Esophagus squamous epithelium (tissue), 5 donors: Measurements from ENCODE around the gene OR2L13. TPM values are rescaled to one million over a fixed set of nuclear protein-coding genes. Genes with fewer than 3 reads are reported as not detected.

Source experiments
- DNase-seq: peaks from one replicate; lab custom pipeline; 2025; lab: John Stamatoyannopoulos, UW
- H3K27ac ChIP-seq, 4 donors: fragments of 200-600 bp; sonication (generic); one replicate each; pipeline ENCODE4 v1.5.1; 2016 to 2019; ENCODE audit warnings: mild to moderate bottlenecking in 1 of 4
- H3K27me3 ChIP-seq, 4 donors: fragments of 200-600 bp; sonication (generic); 1 replicate in 3 of 4; 2 replicates in 1 of 4; pipeline versions ENCODE4 v1.5.1 to v1.6.0; 2017 to 2021; ENCODE audit warnings: antibody characterized with exemption in 1 of 4
- H3K36me3 ChIP-seq, 3 donors: fragments of 200-600 bp; sonication (generic); one replicate each; pipeline ENCODE4 v1.5.1; 2016 to 2019
- H3K4me1 ChIP-seq, 3 donors: fragments of 200-600 bp; sonication (generic); one replicate each; pipeline ENCODE4 v1.5.1; 2017 to 2019
- H3K4me3 ChIP-seq, 4 donors: fragments of 200-600 bp; sonication (generic); 1 replicate in 3 of 4; 2 replicates in 1 of 4; pipeline ENCODE4 v1.5.1; 2016 to 2019; ENCODE audit warnings: mild to moderate bottlenecking in 2 of 4, moderate library complexity in 1 of 4
- H3K9me3 ChIP-seq, 3 donors: fragments of 200-600 bp; sonication (generic); one replicate each; pipeline ENCODE4 v1.5.1; 2016 to 2019
- POLR2A ChIP-seq, 4 donors: fragments of 450-650 bp; IDR thresholded peaks; one replicate each; pipeline ENCODE4 v1.6.1; 2017; ENCODE audit warnings: antibody characterized with exemption in 4 of 4, mild to moderate bottlenecking in 4 of 4, moderate library complexity in 3 of 4
- WGBS, 2 donors: methylation state at CpG; one replicate each; pipeline ENCODE4 v1.1.5; 2018; 5-methylcytosine and 5-hydroxymethylcytosine counted together
- intact Hi-C: fragments of 100-400 bp; cut with DNase I; formaldehyde crosslinking; loops from one replicate; pipeline ENCODE4 v1.15.0; 2022
- total RNA-seq, 4 donors: library from RNA; depleted of rRNA; stranded (reverse); fragments of >200 nt; gene quantifications; one replicate each; pipeline ENCODE4 v1.1.0, GENCODE V29; 2016
- TF ChIP-seq, protein P1 (sequence below), 6 experiments: fragments of 450-650 bp in 4 of 6; fragments of 200-600 bp in 2 of 6; sonication (generic) in 2 of 6; IDR thresholded peaks; one replicate each; pipeline ENCODE4 v1.5.1; 2016 to 2019; ENCODE audit warnings: antibody characterized with exemption in 6 of 6, mild to moderate bottlenecking in 4 of 6, moderate library complexity in 4 of 6
- donor health status: DM: yes; HTN: yes; CAD: no.

Gene OR2L13
- total RNA-seq, 4 donors from 2014 or later = not detected

DNA sequence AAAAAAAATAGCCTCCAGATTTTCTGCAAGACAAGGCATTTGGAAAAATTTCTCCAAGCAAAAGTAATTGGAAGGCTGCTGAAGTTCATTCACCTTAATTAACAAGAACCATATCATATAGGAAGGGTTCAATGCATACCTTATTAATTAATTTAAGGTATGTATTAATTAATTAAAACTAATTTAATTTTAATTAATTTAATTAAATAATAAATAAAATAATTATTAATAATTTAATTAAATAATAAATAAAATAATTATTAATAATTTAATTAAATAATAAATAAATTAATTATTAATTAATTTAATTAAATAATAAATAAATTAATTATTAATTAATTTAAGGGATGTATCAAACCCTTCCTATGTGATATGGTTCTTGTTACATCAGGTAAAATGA lies 7.9 kb downstream of the OR2L13 start:
- Histone ChIP-seq H3K27me3 (no peaks in the 10 kb centered on the region), H3K9me3 (no peaks in the 10 kb centered on the region), H3K4me3 (no peak overlapping the region), H3K36me3 (no peaks in the 10 kb centered on the region), H3K4me1 (no peaks in the 10 kb centered on the region), H3K27ac (no peak overlapping the region)
- DNase-seq = no peak
- no peak for TF ChIP-seq POLR2A (IDR thresholded peaks at IDR 0.05)
- TF ChIP-seq, protein P1, sequence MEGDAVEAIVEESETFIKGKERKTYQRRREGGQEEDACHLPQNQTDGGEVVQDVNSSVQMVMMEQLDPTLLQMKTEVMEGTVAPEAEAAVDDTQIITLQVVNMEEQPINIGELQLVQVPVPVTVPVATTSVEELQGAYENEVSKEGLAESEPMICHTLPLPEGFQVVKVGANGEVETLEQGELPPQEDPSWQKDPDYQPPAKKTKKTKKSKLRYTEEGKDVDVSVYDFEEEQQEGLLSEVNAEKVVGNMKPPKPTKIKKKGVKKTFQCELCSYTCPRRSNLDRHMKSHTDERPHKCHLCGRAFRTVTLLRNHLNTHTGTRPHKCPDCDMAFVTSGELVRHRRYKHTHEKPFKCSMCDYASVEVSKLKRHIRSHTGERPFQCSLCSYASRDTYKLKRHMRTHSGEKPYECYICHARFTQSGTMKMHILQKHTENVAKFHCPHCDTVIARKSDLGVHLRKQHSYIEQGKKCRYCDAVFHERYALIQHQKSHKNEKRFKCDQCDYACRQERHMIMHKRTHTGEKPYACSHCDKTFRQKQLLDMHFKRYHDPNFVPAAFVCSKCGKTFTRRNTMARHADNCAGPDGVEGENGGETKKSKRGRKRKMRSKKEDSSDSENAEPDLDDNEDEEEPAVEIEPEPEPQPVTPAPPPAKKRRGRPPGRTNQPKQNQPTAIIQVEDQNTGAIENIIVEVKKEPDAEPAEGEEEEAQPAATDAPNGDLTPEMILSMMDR (IDR thresholded peaks at IDR 0.05) = no peak
- intact Hi-C loops = no loop called here

DNA sequence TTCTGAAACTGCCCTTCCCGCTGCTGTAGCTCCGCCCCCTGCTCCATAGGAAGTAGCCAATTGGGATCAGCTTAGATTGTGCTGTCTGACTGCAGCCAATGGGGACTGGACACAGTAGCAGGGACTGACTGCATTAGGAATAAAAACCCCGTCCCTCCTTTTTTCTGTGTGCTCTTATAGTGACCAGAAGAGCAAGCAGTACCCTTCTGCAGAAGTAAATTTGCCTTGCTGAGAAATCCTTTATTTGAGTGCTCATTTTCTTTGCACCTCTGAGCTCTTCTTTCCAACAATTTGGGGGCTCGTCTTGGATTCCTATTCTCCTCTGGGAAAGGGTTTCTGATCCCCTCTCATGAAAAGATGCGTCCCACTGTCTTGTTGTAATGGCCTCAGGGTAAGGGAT lies 16.2 kb downstream of the OR2L13 start:
- Histone ChIP-seq H3K4me3 (no peak overlapping the region), H3K4me1 (no peaks in the 10 kb centered on the region), H3K27me3 (no peaks in the 10 kb centered on the region), H3K9me3 (peaks cover 0 to 21% (median 16%) of the 10 kb centered on the region in 3 donors), H3K27ac (no peak overlapping the region), H3K36me3 (no peaks in the 10 kb centered on the region)
- DNase-seq = no peak
- TF ChIP-seq POLR2A (IDR thresholded peaks at IDR 0.05) = no peak
- TF ChIP-seq, protein P1 (IDR thresholded peaks at IDR 0.05) = no peak
- intact Hi-C loops = no loop called here
- 67 to 88% methylated on average over 4 to 5 of the region's 5 CpGs for WGBS, 2 donors

DNA sequence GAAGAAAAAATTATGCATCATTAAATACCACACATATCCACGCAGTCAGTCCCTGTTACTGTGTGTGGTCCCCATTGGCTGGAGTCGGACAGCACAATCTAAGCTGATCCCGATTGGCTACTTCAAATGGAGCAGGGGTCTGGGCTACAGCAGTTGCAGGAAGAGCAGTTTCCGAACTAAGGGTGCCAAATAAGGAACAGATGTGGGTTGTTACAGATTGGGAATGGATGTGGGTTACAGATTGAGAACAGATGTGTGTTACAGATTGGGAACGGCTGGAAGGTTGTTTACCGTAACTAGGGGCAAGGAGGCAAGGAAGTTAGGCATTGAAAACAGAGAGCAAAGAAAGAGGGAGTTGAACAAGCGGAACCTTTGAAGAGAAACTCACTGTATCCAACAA lies 19.9 kb downstream of the OR2L13 start:
- no peaks in the 10 kb centered on the region for H3K4me1 ChIP-seq
- intact Hi-C loops = no loop called here
- H3K27ac ChIP-seq = no peak overlapping the region
- WGBS, 2 donors = 74 to 84% methylated on average over 7 of the region's 7 CpGs
- no peaks in the 10 kb centered on the region for H3K27me3 ChIP-seq
- peaks cover 0 to 21% (median 12%) of the 10 kb centered on the region in 3 donors for H3K9me3 ChIP-seq
- TF ChIP-seq POLR2A (IDR thresholded peaks at IDR 0.05) = no peak
- DNase-seq = no peak
- H3K4me3 ChIP-seq = no peak overlapping the region
- no peaks in the 10 kb centered on the region for H3K36me3 ChIP-seq

DNA sequence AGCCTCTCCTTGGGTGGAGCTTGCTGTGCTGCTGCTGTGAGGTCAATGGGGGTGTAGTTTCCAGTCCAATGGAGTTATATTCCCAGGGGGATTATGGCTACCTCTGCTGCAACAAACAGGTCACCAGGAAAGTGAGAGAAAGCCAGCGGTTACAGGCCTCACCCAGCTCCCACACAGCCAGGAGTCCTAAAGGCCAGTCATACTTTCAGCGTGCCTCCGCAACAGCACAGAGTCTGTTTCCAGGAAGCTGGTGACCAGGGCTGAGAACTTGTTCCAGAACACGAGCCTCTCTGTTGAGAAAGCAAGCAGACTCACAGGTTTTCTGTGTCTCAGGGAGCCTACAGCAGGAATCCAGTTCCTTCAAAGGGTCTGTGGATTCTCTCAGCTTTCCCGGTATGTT lies 32.7 kb downstream of the OR2L13 start:
- no peak for DNase-seq
- no peak overlapping the region for H3K4me3 ChIP-seq
- no peaks in the 10 kb centered on the region for H3K27me3 ChIP-seq
- H3K36me3 ChIP-seq = no peaks in the 10 kb centered on the region
- intact Hi-C loops = no loop called here
- H3K4me1 ChIP-seq = no peaks in the 10 kb centered on the region
- TF ChIP-seq POLR2A (IDR thresholded peaks at IDR 0.05) = no peak
- TF ChIP-seq, protein P1 (IDR thresholded peaks at IDR 0.05) = no peak
- H3K27ac ChIP-seq = no peak overlapping the region
- 78 to 100% methylated on average over 1 to 5 of the region's 5 CpGs for WGBS, 2 donors
- peaks cover 0 to 24% (median 10%) of the 10 kb centered on the region in 3 donors for H3K9me3 ChIP-seq

DNA sequence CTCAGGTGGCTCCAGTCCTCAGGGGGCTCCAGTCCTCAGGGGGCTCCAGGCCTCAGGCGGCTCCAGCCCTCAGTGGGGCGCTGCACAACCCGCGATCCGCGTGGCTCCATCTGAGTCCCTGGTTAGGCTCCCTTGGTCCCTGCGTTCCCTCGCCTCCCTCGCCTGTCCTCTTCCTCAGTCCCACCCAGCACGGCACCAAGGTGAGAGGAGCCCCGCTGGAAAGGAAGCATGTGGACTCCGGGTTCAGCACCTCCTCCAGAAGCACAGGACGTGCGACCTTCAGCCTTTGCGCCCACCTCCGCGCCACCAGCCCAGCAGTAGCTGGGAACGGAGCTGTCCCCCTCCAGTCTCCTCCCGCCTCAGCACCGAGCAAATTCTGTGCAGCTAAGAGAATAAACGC lies 41.8 kb downstream of the OR2L13 start:
- Histone ChIP-seq H3K4me1 (no peaks in the 10 kb centered on the region), H3K4me3 (no peak overlapping the region), H3K36me3 (no peaks in the 10 kb centered on the region), H3K27me3 (no peaks in the 10 kb centered on the region), H3K27ac (no peak overlapping the region), H3K9me3 (no peaks in the 10 kb centered on the region)
- no peak for DNase-seq
- intact Hi-C loops = no loop called here
- 73 to 89% methylated on average over 4 to 8 of the region's 21 CpGs for WGBS, 2 donors
- TF ChIP-seq, protein P1 (IDR thresholded peaks at IDR 0.05) = no peak
- no peak for TF ChIP-seq POLR2A (IDR thresholded peaks at IDR 0.05)

DNA sequence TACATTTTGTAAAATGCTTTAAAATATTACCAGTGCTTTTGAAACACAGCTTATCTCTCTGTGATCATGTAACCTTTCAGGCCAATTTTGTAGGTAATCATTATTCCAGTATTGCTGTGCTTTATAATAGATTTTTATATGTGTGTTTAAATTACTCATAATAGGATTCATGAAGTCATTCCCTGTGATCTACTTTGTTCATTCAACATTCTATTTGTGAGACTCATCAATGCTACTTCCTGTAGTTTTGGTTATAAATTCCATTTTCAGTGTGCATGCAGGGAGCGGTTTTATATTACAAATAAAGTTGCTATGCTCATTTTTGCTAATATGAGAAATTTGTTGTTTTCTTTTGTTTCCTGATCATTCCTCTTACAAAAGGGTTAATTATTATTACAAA lies 45.9 kb downstream of the OR2L13 start:
- Histone ChIP-seq H3K27ac (no peak overlapping the region), H3K4me3 (no peak overlapping the region), H3K27me3 (no peaks in the 10 kb centered on the region), H3K36me3 (no peaks in the 10 kb centered on the region), H3K9me3 (no peaks in the 10 kb centered on the region), H3K4me1 (no peaks in the 10 kb centered on the region)
- DNase-seq = no peak
- 70 to 71% methylated on average over 1 of the region's 1 CpG for WGBS, 2 donors
- TF ChIP-seq, protein P1 (IDR thresholded peaks at IDR 0.05) = no peak
- no peak for TF ChIP-seq POLR2A (IDR thresholded peaks at IDR 0.05)
- intact Hi-C loops = no loop called here
